Vagina (tissue), 2 donors: ENCODE measurements around the gene CHCHD6.

ENCODE experiments used
- CTCF ChIP-seq, 3 experiments: fragments of 450-650 bp in 2 of 3; fragments of 200-600 bp in 1 of 3; sonication (generic) in 1 of 3; IDR thresholded peaks; one replicate each; pipeline ENCODE4 v1.5.1; 2017 to 2019; ENCODE audit warnings: antibody characterized with exemption in 3 of 3, mild to moderate bottlenecking in 2 of 3, moderate library complexity in 2 of 3
- POLR2A ChIP-seq, 2 donors: fragments of 450-650 bp; IDR thresholded peaks; one replicate each; pipeline ENCODE4 v1.6.1; 2017; ENCODE audit warnings: antibody characterized with exemption in 2 of 2, mild to moderate bottlenecking in 2 of 2, moderate library complexity in 2 of 2
- POLR2AphosphoS5 ChIP-seq, 2 donors: sonication (generic); formaldehyde crosslinking; IDR thresholded peaks; one replicate each; pipeline ENCODE4 v1.9.0; 2017; ENCODE audit warnings: antibody characterized with exemption in 2 of 2, mild to moderate bottlenecking in 2 of 2, low read depth in 1 of 2; ENCODE audit not compliant: insufficient read depth in 1 of 2

GRCh38 chr3:126937533-126937932, 233.5 kb downstream of the CHCHD6 start:
- no peak for TF ChIP-seq POLR2A (IDR thresholded peaks at IDR 0.05)
- no peak for TF ChIP-seq POLR2AphosphoS5 (IDR thresholded peaks at IDR 0.05; ENCODE audit: insufficient read depth in 1 of 2, low read depth in 1 of 2)
- no peak for TF ChIP-seq CTCF (IDR thresholded peaks at IDR 0.05)
